PC-9 (cell line): ENCODE measurements around the gene PQBP1.

Source experiments
- EZH2 ChIP-seq: fragments of 200-600 bp; sonication (generic); IDR thresholded peaks from 2 replicates; pipeline ENCODE4 v1.8.0; 2017; ENCODE audit warnings: antibody characterized with exemption, low read depth
- TF ChIP-seq, protein P1 (sequence below): fragments of 200-600 bp; sonication (generic); conservative IDR thresholded peaks from 2 replicates; pipeline ENCODE4 v1.6.1; 2017; ENCODE audit warnings: mixed run types, antibody characterized with exemption, mild to moderate bottlenecking, moderate library complexity

- TF ChIP-seq, protein P1, sequence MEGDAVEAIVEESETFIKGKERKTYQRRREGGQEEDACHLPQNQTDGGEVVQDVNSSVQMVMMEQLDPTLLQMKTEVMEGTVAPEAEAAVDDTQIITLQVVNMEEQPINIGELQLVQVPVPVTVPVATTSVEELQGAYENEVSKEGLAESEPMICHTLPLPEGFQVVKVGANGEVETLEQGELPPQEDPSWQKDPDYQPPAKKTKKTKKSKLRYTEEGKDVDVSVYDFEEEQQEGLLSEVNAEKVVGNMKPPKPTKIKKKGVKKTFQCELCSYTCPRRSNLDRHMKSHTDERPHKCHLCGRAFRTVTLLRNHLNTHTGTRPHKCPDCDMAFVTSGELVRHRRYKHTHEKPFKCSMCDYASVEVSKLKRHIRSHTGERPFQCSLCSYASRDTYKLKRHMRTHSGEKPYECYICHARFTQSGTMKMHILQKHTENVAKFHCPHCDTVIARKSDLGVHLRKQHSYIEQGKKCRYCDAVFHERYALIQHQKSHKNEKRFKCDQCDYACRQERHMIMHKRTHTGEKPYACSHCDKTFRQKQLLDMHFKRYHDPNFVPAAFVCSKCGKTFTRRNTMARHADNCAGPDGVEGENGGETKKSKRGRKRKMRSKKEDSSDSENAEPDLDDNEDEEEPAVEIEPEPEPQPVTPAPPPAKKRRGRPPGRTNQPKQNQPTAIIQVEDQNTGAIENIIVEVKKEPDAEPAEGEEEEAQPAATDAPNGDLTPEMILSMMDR: no peak
- TF ChIP-seq EZH2: no peak
Measured at GRCh38 chrX:48937054-48937907, 39.6 kb downstream of the PQBP1 start.
